ENCODE measurements around the gene EPHB1. TPM values are rescaled to one million over a fixed set of nuclear protein-coding genes. Genes with fewer than 3 reads are reported as not detected.

EPHB1 gene
- total RNA-seq, 1 experiment from 2014 or later: 0.86 TPM

DNA sequence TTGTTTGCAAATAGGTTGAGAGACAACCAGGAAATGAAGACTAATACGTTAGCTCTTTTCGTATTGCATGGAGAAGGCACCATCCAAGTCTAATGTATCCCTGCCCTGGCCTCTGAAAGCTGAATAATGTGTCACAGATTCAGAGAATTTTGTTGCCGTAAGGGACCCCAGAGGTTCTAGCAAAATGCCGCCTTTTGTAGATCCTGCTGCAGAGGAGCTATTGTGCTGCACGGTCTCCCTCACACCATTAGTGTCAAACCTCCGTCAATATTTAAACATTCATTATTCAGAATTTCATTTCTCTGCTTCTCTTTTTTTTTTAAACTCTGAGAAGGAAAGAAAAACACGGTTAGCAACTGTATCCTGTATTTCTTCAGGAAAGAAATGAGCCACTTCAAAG is 238.7 kb downstream of the EPHB1 start:
- POLR2A ChIA-PET: no interaction called here
- intact Hi-C loops (cut with micrococcal nuclease): no loop called here

GRCh38 chr3:135034291-135034768 is 239.3 kb downstream of the EPHB1 start:
- no peaks in the 10 kb centered on the region for H3K79me2 ChIP-seq (ENCODE audit: insufficient read depth, low read length)
- H3K36me3 ChIP-seq (ENCODE audit: control insufficient read depth in 1 of 2, insufficient read depth in 2 of 2, low read length in 2 of 2): no peaks in the 10 kb centered on the region
- BruUV-seq (replicated peaks): no TSS peak
- H3K4me2 ChIP-seq (ENCODE audit: low read length): no peak overlapping the region
- no peak overlapping the region for H3K4me3 ChIP-seq (replicated peaks in 1 of 2; ENCODE audit: low read depth in 1 of 2, low read length in 2 of 2)
- no peaks in the 10 kb centered on the region for H4K20me1 ChIP-seq (ENCODE audit: insufficient read depth)
- no peaks in the 10 kb centered on the region for H3K9me2 ChIP-seq (ENCODE audit: insufficient read depth)
- no peaks in the 10 kb centered on the region for H3K9me3 ChIP-seq (ENCODE audit: control insufficient read depth in 1 of 2, insufficient read depth in 1 of 2, low read depth in 1 of 2, low read length in 2 of 2)
- H2AFZ ChIP-seq (ENCODE audit: low read depth, low read length, poor library complexity, severe bottlenecking): no peak overlapping the region
- no peak for DNase-seq (ENCODE audit: low read depth, low spot score)
- no peaks in the 10 kb centered on the region for H3K4me1 ChIP-seq (ENCODE audit: control insufficient read depth in 1 of 2, insufficient read depth in 2 of 2, low read length in 2 of 2)
- no peak overlapping the region for H3K27ac ChIP-seq (ENCODE audit: low read depth, low read length)
- no peak for ATAC-seq
- RAD21 ChIA-PET (ENCODE audit: low non-redundant PET in 1 of 2, low total read pairs in 2 of 2, uncharacterized antibody in 2 of 2, unreplicated experiment in 2 of 2): no interaction called here
- peaks cover 43% of the 10 kb centered on the region for H3K27me3 ChIP-seq (ENCODE audit: insufficient read depth, low read length)
- CTCF ChIA-PET: no interaction called here
- intact Hi-C loops (cut with micrococcal nuclease): no loop called here
- POLR2A ChIA-PET: no interaction called here
- no peak overlapping the region for H3K9ac ChIP-seq (ENCODE audit: low read length)
- no peak for TF ChIP-seq EGR1 (IDR thresholded peaks at IDR 0.05; ENCODE audit: low read depth)
- TF ChIP-seq, protein P1, sequence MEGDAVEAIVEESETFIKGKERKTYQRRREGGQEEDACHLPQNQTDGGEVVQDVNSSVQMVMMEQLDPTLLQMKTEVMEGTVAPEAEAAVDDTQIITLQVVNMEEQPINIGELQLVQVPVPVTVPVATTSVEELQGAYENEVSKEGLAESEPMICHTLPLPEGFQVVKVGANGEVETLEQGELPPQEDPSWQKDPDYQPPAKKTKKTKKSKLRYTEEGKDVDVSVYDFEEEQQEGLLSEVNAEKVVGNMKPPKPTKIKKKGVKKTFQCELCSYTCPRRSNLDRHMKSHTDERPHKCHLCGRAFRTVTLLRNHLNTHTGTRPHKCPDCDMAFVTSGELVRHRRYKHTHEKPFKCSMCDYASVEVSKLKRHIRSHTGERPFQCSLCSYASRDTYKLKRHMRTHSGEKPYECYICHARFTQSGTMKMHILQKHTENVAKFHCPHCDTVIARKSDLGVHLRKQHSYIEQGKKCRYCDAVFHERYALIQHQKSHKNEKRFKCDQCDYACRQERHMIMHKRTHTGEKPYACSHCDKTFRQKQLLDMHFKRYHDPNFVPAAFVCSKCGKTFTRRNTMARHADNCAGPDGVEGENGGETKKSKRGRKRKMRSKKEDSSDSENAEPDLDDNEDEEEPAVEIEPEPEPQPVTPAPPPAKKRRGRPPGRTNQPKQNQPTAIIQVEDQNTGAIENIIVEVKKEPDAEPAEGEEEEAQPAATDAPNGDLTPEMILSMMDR (IDR thresholded peaks at IDR 0.05 in 2 of 3, conservative IDR thresholded peaks at IDR 0.05 in 1 of 3; ENCODE audit: borderline replicate concordance in 1 of 3, insufficient read depth in 1 of 3, low read depth in 2 of 3, low read length in 2 of 3): no peak
- no peak for TF ChIP-seq TCF7L2 (IDR thresholded peaks at IDR 0.05; ENCODE audit: borderline replicate concordance, extremely low read depth, insufficient read depth, insufficient read length)
- TF ChIP-seq CEBPB (IDR thresholded peaks at IDR 0.05; ENCODE audit: low read depth): no peak
- no peak for TF ChIP-seq SIN3A (IDR thresholded peaks at IDR 0.05; ENCODE audit: low read depth)
- TF ChIP-seq, protein P2, sequence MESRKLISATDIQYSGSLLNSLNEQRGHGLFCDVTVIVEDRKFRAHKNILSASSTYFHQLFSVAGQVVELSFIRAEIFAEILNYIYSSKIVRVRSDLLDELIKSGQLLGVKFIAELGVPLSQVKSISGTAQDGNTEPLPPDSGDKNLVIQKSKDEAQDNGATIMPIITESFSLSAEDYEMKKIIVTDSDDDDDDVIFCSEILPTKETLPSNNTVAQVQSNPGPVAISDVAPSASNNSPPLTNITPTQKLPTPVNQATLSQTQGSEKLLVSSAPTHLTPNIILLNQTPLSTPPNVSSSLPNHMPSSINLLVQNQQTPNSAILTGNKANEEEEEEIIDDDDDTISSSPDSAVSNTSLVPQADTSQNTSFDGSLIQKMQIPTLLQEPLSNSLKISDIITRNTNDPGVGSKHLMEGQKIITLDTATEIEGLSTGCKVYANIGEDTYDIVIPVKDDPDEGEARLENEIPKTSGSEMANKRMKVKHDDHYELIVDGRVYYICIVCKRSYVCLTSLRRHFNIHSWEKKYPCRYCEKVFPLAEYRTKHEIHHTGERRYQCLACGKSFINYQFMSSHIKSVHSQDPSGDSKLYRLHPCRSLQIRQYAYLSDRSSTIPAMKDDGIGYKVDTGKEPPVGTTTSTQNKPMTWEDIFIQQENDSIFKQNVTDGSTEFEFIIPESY (IDR thresholded peaks at IDR 0.05; ENCODE audit: extremely low read depth, insufficient replicate concordance, low read length): no peak

More for the DNA sequence above, 238.7 kb downstream of the EPHB1 start:
- Histone ChIP-seq H3K4me3 (replicated peaks in 1 of 2; ENCODE audit: low read depth in 1 of 2, low read length in 2 of 2) (no peak overlapping the region), H3K9me3 (ENCODE audit: control insufficient read depth in 1 of 2, insufficient read depth in 1 of 2, low read depth in 1 of 2, low read length in 2 of 2) (no peaks in the 10 kb centered on the region), H4K20me1 (ENCODE audit: insufficient read depth) (no peaks in the 10 kb centered on the region), H3K79me2 (ENCODE audit: insufficient read depth, low read length) (no peaks in the 10 kb centered on the region), H3K4me2 (ENCODE audit: low read length) (no peak overlapping the region), H3K4me1 (ENCODE audit: control insufficient read depth in 1 of 2, insufficient read depth in 2 of 2, low read length in 2 of 2) (no peaks in the 10 kb centered on the region), H3K9me2 (ENCODE audit: insufficient read depth) (no peaks in the 10 kb centered on the region), H3K27ac (ENCODE audit: low read depth, low read length) (no peak overlapping the region), H2AFZ (ENCODE audit: low read depth, low read length, poor library complexity, severe bottlenecking) (no peak overlapping the region), H3K27me3 (ENCODE audit: insufficient read depth, low read length) (peaks cover 43% of the 10 kb centered on the region), H3K36me3 (ENCODE audit: control insufficient read depth in 1 of 2, insufficient read depth in 2 of 2, low read length in 2 of 2) (no peaks in the 10 kb centered on the region), H3K9ac (ENCODE audit: low read length) (no peak overlapping the region)
- RAD21 ChIA-PET (ENCODE audit: low non-redundant PET in 1 of 2, low total read pairs in 2 of 2, uncharacterized antibody in 2 of 2, unreplicated experiment in 2 of 2): no interaction called here
- BruUV-seq (replicated peaks): no TSS peak
- CTCF ChIA-PET: no interaction called here
- DNase-seq (ENCODE audit: low read depth, low spot score): no peak
- no peak for ATAC-seq
- no peak for TF ChIP-seq CBX3 (IDR thresholded peaks at IDR 0.05; ENCODE audit: low read depth)
- no peak for TF ChIP-seq JUND (IDR thresholded peaks at IDR 0.05)
- TF ChIP-seq YY1 (IDR thresholded peaks at IDR 0.05; ENCODE audit: extremely low read depth, insufficient replicate concordance, low read depth, low read length): no peak
- no peak for TF ChIP-seq POLR2A (IDR thresholded peaks at IDR 0.05; ENCODE audit: borderline replicate concordance, extremely low read depth, insufficient read depth, insufficient read length)
- no peak for TF ChIP-seq TCF7L2 (IDR thresholded peaks at IDR 0.05; ENCODE audit: borderline replicate concordance, extremely low read depth, insufficient read depth, insufficient read length)
- no peak for TF ChIP-seq EZH2phosphoT487 (IDR thresholded peaks at IDR 0.05; ENCODE audit: borderline replicate concordance)
- no peak for TF ChIP-seq RAD21 (IDR thresholded peaks at IDR 0.05; ENCODE audit: low read depth)
- TF ChIP-seq POLR2AphosphoS5 (IDR thresholded peaks at IDR 0.05; ENCODE audit: low read depth, low read length): no peak
- TF ChIP-seq SRF (IDR thresholded peaks at IDR 0.05; ENCODE audit: low read depth): no peak
- no peak for TF ChIP-seq SP1 (IDR thresholded peaks at IDR 0.05; ENCODE audit: low read depth)
- no peak for TF ChIP-seq CEBPB (IDR thresholded peaks at IDR 0.05; ENCODE audit: low read depth)
- TF ChIP-seq MAX (IDR thresholded peaks at IDR 0.05): no peak

Measured in HCT116 (cell line).